Prostate gland (tissue), 2 donors: ENCODE measurements around the gene RNF187. TPM values are rescaled to one million over a fixed set of nuclear protein-coding genes. Genes with fewer than 3 reads are reported as not detected.

Experiments used
- DNase-seq: peaks from one replicate; pipeline ENCODE4 v3.0.0-alpha.2; 2019; ENCODE audit warnings: low spot score
- H3K27ac ChIP-seq, 2 donors: fragments of 200-600 bp; sonication (generic); 2 replicates each; pipeline ENCODE4 v1.5.1; 2017 to 2019
- H3K27me3 ChIP-seq: fragments of 200-600 bp; sonication (generic); replicated peaks from 2 replicates; pipeline ENCODE4 v1.5.1; 2019; ENCODE audit not compliant: insufficient read depth
- H3K36me3 ChIP-seq, 2 donors: fragments of 200-600 bp; sonication (generic); 1 replicate in 1 of 2; 2 replicates in 1 of 2; pipeline versions ENCODE4 v1.5.1 to v1.8.1; 2017 to 2019
- H3K4me1 ChIP-seq: fragments of 200-600 bp; sonication (generic); replicated peaks from 2 replicates; pipeline ENCODE4 v1.5.1; 2019
- H3K4me3 ChIP-seq, 2 donors: fragments of 200-600 bp; sonication (generic); 2 replicates each; pipeline ENCODE4 v1.5.1; 2017 to 2019
- H3K9me3 ChIP-seq: fragments of 200-600 bp; sonication (generic); 2 replicates; pipeline ENCODE4 v1.5.1; 2017
- CTCF ChIP-seq, 4 experiments: fragments of 200-600 bp in 2 of 4; fragments of 450-650 bp in 2 of 4; sonication (generic) in 2 of 4; IDR thresholded peaks; 1 replicate in 3 of 4; 2 replicates in 1 of 4; pipeline ENCODE4 v1.5.1; 2016 to 2019; ENCODE audit warnings: antibody characterized with exemption in 4 of 4, mild to moderate bottlenecking in 2 of 4, moderate library complexity in 2 of 4
- POLR2A ChIP-seq: fragments of 450-650 bp; IDR thresholded peaks from one replicate; pipeline ENCODE4 v1.6.1; 2016; ENCODE audit warnings: antibody characterized with exemption, mild to moderate bottlenecking
- POLR2AphosphoS5 ChIP-seq: sonication (generic); formaldehyde crosslinking; IDR thresholded peaks from one replicate; pipeline ENCODE4 v1.6.1; 2017; ENCODE audit warnings: antibody characterized with exemption
- WGBS: methylation state at CpG from one replicate; pipeline ENCODE4 v1.1.5; 2018; 5-methylcytosine and 5-hydroxymethylcytosine counted together
- intact Hi-C: fragments of 100-400 bp; cut with DNase I; formaldehyde crosslinking; loops from one replicate; pipeline ENCODE4 v1.14.2; 2022
- total RNA-seq, 2 donors: library from RNA; depleted of rRNA; stranded (reverse); fragments of >200 nt; gene quantifications; one replicate each; pipeline ENCODE4 v1.1.0, GENCODE V29; 2016

RNF187 gene
- total RNA-seq, 2 donors from 2014 or later, result 83.7 to 130 TPM

DNA sequence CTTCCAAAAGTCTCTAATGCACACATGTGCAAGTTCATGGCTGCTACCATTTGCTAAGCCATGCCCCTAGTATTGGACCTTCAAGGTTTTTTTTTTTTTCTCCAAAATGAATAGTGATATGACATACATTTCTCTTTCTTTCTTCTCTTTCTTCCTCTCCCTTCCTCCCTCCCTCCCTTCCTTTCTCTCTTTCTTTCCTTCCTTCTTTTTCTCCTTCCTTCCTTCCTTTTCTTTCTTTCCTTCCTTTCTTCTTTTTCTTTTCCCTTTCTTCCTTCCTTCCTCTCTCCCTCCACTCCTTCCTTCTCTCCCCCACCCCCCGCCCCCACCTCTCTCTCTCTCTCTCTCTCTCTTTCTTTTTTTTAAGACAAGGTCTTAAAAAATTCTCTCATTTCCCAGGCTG is 3.4 kb upstream of the RNF187 start:
- WGBS, result 93% methylated on average over 1 of the region's 1 CpG
- no peaks in the 10 kb centered on the region for H3K36me3 ChIP-seq
- TF ChIP-seq CTCF (IDR thresholded peaks at IDR 0.05), result no peak
- TF ChIP-seq POLR2AphosphoS5, result no peak
- no peak for TF ChIP-seq POLR2A
- no peak overlapping the region for H3K27ac ChIP-seq
- no peak for DNase-seq
- H3K4me1 ChIP-seq, result peaks cover 4% of the 10 kb centered on the region
- no peak overlapping the region for H3K4me3 ChIP-seq
- intact Hi-C loops, result loop anchor here (10.0 kb wide), 1 partner anchor 319 kb away; the partner anchor contains the start of gene IBA57
- no peaks in the 10 kb centered on the region for H3K9me3 ChIP-seq
- H3K27me3 ChIP-seq, result no peaks in the 10 kb centered on the region

- Histone ChIP-seq H3K27me3 (no peaks in the 10 kb centered on the region), H3K9me3 (no peaks in the 10 kb centered on the region), H3K36me3 (no peaks in the 10 kb centered on the region), H3K4me3 (peak overlapping the region; percentile 89 to 95), H3K4me1 (peaks cover 7% of the 10 kb centered on the region), H3K27ac (peak overlapping the region; percentile 96 to 98)
- peak; percentile 36 for DNase-seq
- under 1% methylated on average over 60 of the region's 60 CpGs for WGBS
- intact Hi-C loops, result loop anchor here (10.0 kb wide), 1 partner anchor 322 kb away; the partner anchor contains the start of gene IBA57
- no peak for TF ChIP-seq POLR2A
- TF ChIP-seq POLR2AphosphoS5, result peak; percentile 76
- peak in 1 of 4 experiments; percentile 18 for TF ChIP-seq CTCF (IDR thresholded peaks at IDR 0.05)
Measured at GRCh38 chr1:228486596-228487335, 416 bp upstream of the RNF187 start.

GRCh38 chr1:228488125-228488817 is 1.1 kb downstream of the RNF187 start:
- Histone ChIP-seq H3K36me3 (peaks cover under 1 to 3% of the 10 kb centered on the region in 2 donors), H3K4me1 (peaks cover 7% of the 10 kb centered on the region), H3K27me3 (no peaks in the 10 kb centered on the region), H3K27ac (peak overlapping the region; percentile 96 to 98), H3K9me3 (no peaks in the 10 kb centered on the region), H3K4me3 (peak overlapping the region; percentile 89 to 95)
- DNase-seq, result no peak
- intact Hi-C loops, result loop anchor here (10.0 kb wide), 1 partner anchor 323 kb away; the partner anchor contains the start of gene IBA57
- TF ChIP-seq POLR2AphosphoS5 (no peak), CTCF (IDR thresholded peaks at IDR 0.05) (no peak), POLR2A (no peak)
- WGBS, result 21% methylated on average over 18 of the region's 18 CpGs

- TF ChIP-seq POLR2A (no peak), CTCF (IDR thresholded peaks at IDR 0.05) (no peak), POLR2AphosphoS5 (no peak)
- no peak for DNase-seq
- Histone ChIP-seq H3K36me3 (peaks cover 8 to 9% of the 10 kb centered on the region in 2 donors), H3K27me3 (no peaks in the 10 kb centered on the region), H3K4me1 (peaks cover 7% of the 10 kb centered on the region), H3K27ac (peak overlapping the region in 1 of 2 donors; percentile 98), H3K9me3 (no peaks in the 10 kb centered on the region), H3K4me3 (peak overlapping the region in 1 of 2 donors; percentile 95)
- 82% methylated on average over 9 of the region's 9 CpGs for WGBS
- intact Hi-C loops, result loop anchor here (10.0 kb wide), 1 partner anchor 324 kb away; the partner anchor contains the start of gene IBA57
Measured at GRCh38 chr1:228488818-228489674, 1.9 kb downstream of the RNF187 start.
